Smooth muscle cell (in vitro differentiated cells): Measurements from ENCODE around the gene GRIN2A. TPM values are rescaled to one million over a fixed set of nuclear protein-coding genes. Genes with fewer than 3 reads are reported as not detected.

Source experiments
- DNase-seq: peaks from one replicate; lab custom pipeline; 2025; ENCODE audit not compliant: unreplicated experiment; lab: John Stamatoyannopoulos, UW
- H2AFZ ChIP-seq: fragments of 200-600 bp; sonication (generic); 2 replicates; pipeline ENCODE4 v1.6.0; 2016; ENCODE audit warnings: antibody characterized with exemption, low read depth, mild to moderate bottlenecking
- H3F3A ChIP-seq: fragments of 200-600 bp; sonication (generic); 2 replicates; pipeline ENCODE4 v1.6.0; 2017; ENCODE audit warnings: antibody characterized with exemption, low read depth
- H3K27ac ChIP-seq: fragments of 200-600 bp; sonication (generic); 2 replicates; pipeline ENCODE4 v1.5.1; 2016; ENCODE audit warnings: low read depth, mild to moderate bottlenecking
- H3K27me3 ChIP-seq: fragments of 200-600 bp; sonication (generic); 2 replicates; pipeline ENCODE4 v1.6.1; 2016; ENCODE audit warnings: low read depth, mild to moderate bottlenecking
- H3K36me3 ChIP-seq: fragments of 200-600 bp; sonication (generic); 2 replicates; pipeline ENCODE4 v1.5.1; 2016; ENCODE audit warnings: low read depth
- H3K4me1 ChIP-seq: fragments of 200-600 bp; sonication (generic); 2 replicates; pipeline ENCODE4 v1.5.1; 2016; ENCODE audit warnings: low read depth
- H3K4me2 ChIP-seq: fragments of 200-600 bp; sonication (generic); 2 replicates; pipeline ENCODE4 v1.6.0; 2016; ENCODE audit warnings: mild to moderate bottlenecking
- H3K4me3 ChIP-seq: fragments of 200-600 bp; sonication (generic); 2 replicates; pipeline ENCODE4 v1.5.1; 2016; ENCODE audit warnings: mild to moderate bottlenecking
- H3K79me2 ChIP-seq: fragments of 200-600 bp; sonication (generic); 2 replicates; pipeline ENCODE4 v1.6.0; 2016; ENCODE audit warnings: low read depth, mild to moderate bottlenecking
- H3K9ac ChIP-seq: fragments of 200-600 bp; sonication (generic); 2 replicates; pipeline ENCODE4 v1.6.0; 2016; ENCODE audit warnings: low read depth
- H3K9me3 ChIP-seq: fragments of 200-600 bp; sonication (generic); replicated peaks from 2 replicates; pipeline ENCODE4 v1.5.1; 2016; ENCODE audit warnings: low read depth
- H4K20me1 ChIP-seq: fragments of 200-600 bp; sonication (generic); 2 replicates; pipeline ENCODE4 v1.6.0; 2016; ENCODE audit warnings: low read depth
- WGBS: methylation state at CpG from one replicate; pipeline ENCODE4 v1.1.7; 2016; ENCODE audit warnings: low lambda C conversion rate; 5-methylcytosine and 5-hydroxymethylcytosine counted together
- polyA plus RNA-seq: library from polyadenylated mRNA; unstranded; fragments of >200 nt; fragmentation: Nextera tagmentation; extraction: Ambion mirVana; gene quantifications from 2 replicates; pipeline ENCODE4 v1.2.1, GENCODE V29; 2016
- total RNA-seq: library from RNA; depleted of rRNA; stranded (reverse); fragments of >200 nt; gene quantifications from 2 replicates; pipeline ENCODE4 v1.2.3, GENCODE V29; 2014
- TF ChIP-seq, protein P1 (sequence below): fragments of 200-600 bp; sonication (generic); IDR thresholded peaks from 2 replicates; pipeline ENCODE4 v1.5.1; 2017; ENCODE audit warnings: borderline replicate concordance, mild to moderate bottlenecking, antibody characterized with exemption; ENCODE audit not compliant: insufficient read depth, poor library complexity, severe bottlenecking

The GRIN2A gene
- total and polyA plus RNA-seq, 2 experiments from 2014 or later: 0.02 to 0.13 TPM

DNA sequence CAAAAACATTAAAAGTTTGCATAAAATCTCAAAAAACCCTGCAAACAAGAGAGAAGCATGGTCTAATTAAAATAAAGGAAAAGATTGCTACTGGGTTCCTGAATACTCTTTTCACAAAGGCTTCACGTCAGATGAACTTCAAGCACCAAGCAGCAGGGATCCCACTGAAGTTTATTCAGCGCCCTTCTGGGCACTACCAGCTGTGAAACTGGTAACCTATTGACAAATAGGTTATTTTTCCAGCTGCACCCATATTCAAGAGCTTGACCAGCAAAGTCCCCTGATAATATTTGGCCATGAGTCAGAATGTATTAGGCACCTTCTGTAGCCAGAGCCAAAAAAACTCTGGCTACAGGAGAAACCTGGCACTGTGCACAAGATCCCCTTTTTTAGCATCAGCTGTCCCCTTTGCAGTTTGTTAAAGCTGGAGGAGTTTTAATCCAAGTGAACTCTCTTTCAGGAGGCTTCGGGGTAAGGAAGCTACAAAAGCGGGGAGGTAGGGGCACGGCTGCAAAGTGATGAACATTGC is 60.3 kb downstream of the GRIN2A start:
- TF ChIP-seq, protein P1, sequence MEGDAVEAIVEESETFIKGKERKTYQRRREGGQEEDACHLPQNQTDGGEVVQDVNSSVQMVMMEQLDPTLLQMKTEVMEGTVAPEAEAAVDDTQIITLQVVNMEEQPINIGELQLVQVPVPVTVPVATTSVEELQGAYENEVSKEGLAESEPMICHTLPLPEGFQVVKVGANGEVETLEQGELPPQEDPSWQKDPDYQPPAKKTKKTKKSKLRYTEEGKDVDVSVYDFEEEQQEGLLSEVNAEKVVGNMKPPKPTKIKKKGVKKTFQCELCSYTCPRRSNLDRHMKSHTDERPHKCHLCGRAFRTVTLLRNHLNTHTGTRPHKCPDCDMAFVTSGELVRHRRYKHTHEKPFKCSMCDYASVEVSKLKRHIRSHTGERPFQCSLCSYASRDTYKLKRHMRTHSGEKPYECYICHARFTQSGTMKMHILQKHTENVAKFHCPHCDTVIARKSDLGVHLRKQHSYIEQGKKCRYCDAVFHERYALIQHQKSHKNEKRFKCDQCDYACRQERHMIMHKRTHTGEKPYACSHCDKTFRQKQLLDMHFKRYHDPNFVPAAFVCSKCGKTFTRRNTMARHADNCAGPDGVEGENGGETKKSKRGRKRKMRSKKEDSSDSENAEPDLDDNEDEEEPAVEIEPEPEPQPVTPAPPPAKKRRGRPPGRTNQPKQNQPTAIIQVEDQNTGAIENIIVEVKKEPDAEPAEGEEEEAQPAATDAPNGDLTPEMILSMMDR: no peak
- Histone ChIP-seq H3K36me3 (no peaks in the 10 kb centered on the region), H3K27ac (peak overlapping the region; percentile 95), H3K9me3 (no peaks in the 10 kb centered on the region), H3K27me3 (no peaks in the 10 kb centered on the region), H3K4me3 (no peak overlapping the region), H2AFZ (no peak overlapping the region), H3K9ac (peak overlapping the region; percentile 82), H3K79me2 (no peaks in the 10 kb centered on the region), H3F3A (no peaks in the 10 kb centered on the region), H3K4me1 (peaks cover 12% of the 10 kb centered on the region), H3K4me2 (peak overlapping the region; percentile 42), H4K20me1 (no peaks in the 10 kb centered on the region)
- 74% methylated on average over 5 of the region's 5 CpGs for WGBS
- no peak for DNase-seq

DNA sequence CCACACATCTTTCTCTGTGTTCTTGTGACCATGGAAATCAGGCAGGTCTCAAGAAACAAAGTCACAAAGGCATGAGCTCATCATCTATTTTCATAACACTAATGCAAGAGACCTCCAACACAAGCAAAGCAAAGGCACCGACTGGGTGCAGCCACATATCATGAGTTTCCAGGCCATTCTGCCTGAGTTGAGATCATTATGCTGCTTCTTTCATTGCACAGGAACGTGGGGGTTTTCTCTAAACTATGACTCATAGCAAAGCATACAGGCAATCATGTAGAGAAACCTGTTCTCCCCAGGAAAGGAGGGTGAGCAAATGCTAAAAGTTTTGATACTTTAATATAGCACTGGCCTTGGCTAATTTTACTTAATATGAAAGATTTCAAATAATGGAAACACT is 60.7 kb downstream of the GRIN2A start:
- Histone ChIP-seq H3K9me3 (no peaks in the 10 kb centered on the region), H3K9ac (peak overlapping the region; percentile 93), H3K27me3 (no peaks in the 10 kb centered on the region), H3K4me1 (peaks cover 12% of the 10 kb centered on the region), H3K79me2 (no peaks in the 10 kb centered on the region), H3K4me3 (no peak overlapping the region), H2AFZ (no peak overlapping the region), H4K20me1 (no peaks in the 10 kb centered on the region), H3K36me3 (no peaks in the 10 kb centered on the region), H3F3A (no peaks in the 10 kb centered on the region), H3K4me2 (peak overlapping the region; percentile 45), H3K27ac (peak overlapping the region; percentile 95)
- no peak for DNase-seq
- WGBS: 4% methylated on average over 2 of the region's 2 CpGs
- TF ChIP-seq, protein P1: no peak

DNA sequence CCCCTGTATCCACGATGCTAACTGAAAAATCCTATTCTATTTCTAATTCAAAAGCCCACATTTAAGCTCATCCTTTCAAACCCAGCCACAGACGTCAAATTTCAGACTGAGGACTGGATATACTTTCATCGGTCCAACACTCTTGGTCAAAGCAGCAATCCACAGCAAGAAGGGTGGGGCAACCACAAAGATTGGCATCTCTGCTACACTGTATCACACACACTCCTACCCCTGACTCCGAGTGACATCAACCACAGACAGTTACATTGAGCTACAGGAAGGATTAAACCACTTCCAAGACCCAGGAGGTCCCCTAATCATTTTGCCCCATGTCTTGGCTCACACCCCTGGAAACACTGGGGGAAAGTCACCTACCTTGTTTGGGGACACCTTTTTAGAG is 61.3 kb downstream of the GRIN2A start:
- peak overlapping the region; percentile 95 for H3K27ac ChIP-seq
- peaks cover 12% of the 10 kb centered on the region for H3K4me1 ChIP-seq
- 71% methylated on average over 4 of the region's 4 CpGs for WGBS
- H3K79me2 ChIP-seq: no peaks in the 10 kb centered on the region
- H3K9me3 ChIP-seq: no peaks in the 10 kb centered on the region
- no peaks in the 10 kb centered on the region for H3K36me3 ChIP-seq
- peak overlapping the region; percentile 93 for H3K9ac ChIP-seq
- H3K4me2 ChIP-seq: peak overlapping the region; percentile 45
- no peaks in the 10 kb centered on the region for H4K20me1 ChIP-seq
- no peaks in the 10 kb centered on the region for H3K27me3 ChIP-seq
- DNase-seq: no peak
- H3F3A ChIP-seq: no peaks in the 10 kb centered on the region
- H3K4me3 ChIP-seq: no peak overlapping the region
- TF ChIP-seq, protein P1: no peak
- H2AFZ ChIP-seq: no peak overlapping the region

DNA sequence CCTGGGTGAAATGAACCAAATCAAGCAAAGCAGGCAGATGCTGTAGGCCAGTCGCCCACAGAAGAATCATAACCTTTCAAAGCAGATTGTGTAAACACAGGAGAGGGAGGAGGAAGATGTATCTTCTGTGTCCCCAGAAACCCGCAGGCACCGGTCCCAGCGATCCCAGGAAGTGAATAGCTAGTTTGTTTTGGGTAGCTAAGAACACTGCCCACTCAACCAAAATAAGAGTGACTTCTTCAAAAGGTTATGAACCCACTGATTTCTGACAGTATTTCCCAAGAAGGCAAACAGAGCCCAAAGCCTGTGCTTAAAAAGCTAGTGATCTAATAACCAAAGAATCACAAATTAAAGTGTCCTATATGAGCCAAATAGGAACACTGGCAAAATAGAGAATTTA is 67.8 kb downstream of the GRIN2A start:
- H3K4me3 ChIP-seq: no peak overlapping the region
- H3K27me3 ChIP-seq: no peaks in the 10 kb centered on the region
- no peaks in the 10 kb centered on the region for H3F3A ChIP-seq
- H3K4me1 ChIP-seq: no peaks in the 10 kb centered on the region
- H3K4me2 ChIP-seq: peak overlapping the region; percentile 44
- H2AFZ ChIP-seq: peak overlapping the region; percentile 39
- no peak overlapping the region for H3K9ac ChIP-seq
- WGBS: 58% methylated on average over 4 of the region's 4 CpGs
- no peaks in the 10 kb centered on the region for H3K9me3 ChIP-seq
- no peaks in the 10 kb centered on the region for H3K36me3 ChIP-seq
- peak overlapping the region; percentile 2 for H3K27ac ChIP-seq
- H3K79me2 ChIP-seq: no peaks in the 10 kb centered on the region
- DNase-seq: no peak
- H4K20me1 ChIP-seq: no peaks in the 10 kb centered on the region
- TF ChIP-seq, protein P1: no peak
